ENCODE measurements around the gene FAM111A. TPM values are rescaled to one million over a fixed set of nuclear protein-coding genes. Genes with fewer than 3 reads are reported as not detected.

FAM111A gene
- total RNA-seq, 2 experiments from 2014 or later = 136 to 152 TPM

- peaks cover 2% of the 10 kb centered on the region for H3K9me3 Mint-ChIP-seq (ENCODE audit: low read depth)
- no peaks in the 10 kb centered on the region for H3K36me3 Mint-ChIP-seq
- peaks cover 9% of the 10 kb centered on the region for H3K4me1 Mint-ChIP-seq
- CTCF ChIA-PET = interaction anchor here (2.5 to 2.6 kb wide), 2 partner anchors 12 to 16 kb away, joined by 11 to 16 read pairs; no protein-coding TSS in a partner anchor
- DNase-seq = no peak
- ATAC-seq = no peak
- peaks cover 26% of the 10 kb centered on the region for H3K27me3 Mint-ChIP-seq
- H3K4me3 Mint-ChIP-seq = no peak overlapping the region
- no peak overlapping the region for H3K27ac Mint-ChIP-seq
These were observed 32.0 kb downstream of the FAM111A start for GRCh38 chr11:59174664-59175033.

GRCh38 chr11:59175091-59175501 is 32.4 kb downstream of the FAM111A start:
- H3K9me3 Mint-ChIP-seq (ENCODE audit: low read depth) = peaks cover 4% of the 10 kb centered on the region
- no peaks in the 10 kb centered on the region for H3K36me3 Mint-ChIP-seq
- H3K4me1 Mint-ChIP-seq = peaks cover 9% of the 10 kb centered on the region
- ATAC-seq (no peak), DNase-seq (no peak)
- no peak overlapping the region for H3K27ac Mint-ChIP-seq
- CTCF ChIA-PET = interaction anchor here (2.5 to 2.6 kb wide), 2 partner anchors 11 to 17 kb away, joined by 11 to 16 read pairs; no protein-coding TSS in a partner anchor
- peaks cover 26% of the 10 kb centered on the region for H3K27me3 Mint-ChIP-seq
- no peak overlapping the region for H3K4me3 Mint-ChIP-seq

GRCh38 chr11:59176330-59176729 is 33.7 kb downstream of the FAM111A start:
- no peak overlapping the region for H3K27ac Mint-ChIP-seq
- peaks cover 26% of the 10 kb centered on the region for H3K27me3 Mint-ChIP-seq
- H3K9me3 Mint-ChIP-seq (ENCODE audit: low read depth) = peaks cover 4% of the 10 kb centered on the region

GRCh38 chr11:59178402-59178801 is 35.7 kb downstream of the FAM111A start:
- Mint-ChIP-seq H3K36me3 (no peaks in the 10 kb centered on the region), H3K4me3 (no peak overlapping the region), H3K9me3 (ENCODE audit: low read depth) (peaks cover 4% of the 10 kb centered on the region), H3K27ac (no peak overlapping the region), H3K4me1 (peaks cover 3% of the 10 kb centered on the region), H3K27me3 (peaks cover 18% of the 10 kb centered on the region)
- DNase-seq (no peak), ATAC-seq (no peak)
- CTCF ChIA-PET = interaction anchor here (1.2 to 1.4 kb wide), 3 partner anchors 8 to 20 kb away, joined by 3 to 6 read pairs (median 4); no protein-coding TSS in a partner anchor

More at GRCh38 chr11:59176330-59176729, 33.7 kb downstream of the FAM111A start:
- Mint-ChIP-seq H3K36me3 (no peaks in the 10 kb centered on the region), H3K4me3 (no peak overlapping the region), H3K4me1 (peaks cover 9% of the 10 kb centered on the region)
- DNase-seq (no peak), ATAC-seq (no peak)
- CTCF ChIA-PET = interaction anchor here (2.6 kb wide), 1 partner anchor 10 kb away, joined by 16 read pairs; no protein-coding TSS in a partner anchor

- no peak overlapping the region for H3K4me3 Mint-ChIP-seq
- peaks cover 4% of the 10 kb centered on the region for H3K9me3 Mint-ChIP-seq (ENCODE audit: low read depth)
- peaks cover 1% of the 10 kb centered on the region for H3K4me1 Mint-ChIP-seq
- DNase-seq = no peak
- no peaks in the 10 kb centered on the region for H3K36me3 Mint-ChIP-seq
- no peak for ATAC-seq
- CTCF ChIA-PET = interaction anchor here (1.3 to 1.4 kb wide), 2 partner anchors 9 to 21 kb away, joined by 4 to 6 read pairs; no protein-coding TSS in a partner anchor
- H3K27ac Mint-ChIP-seq = no peak overlapping the region
- H3K27me3 Mint-ChIP-seq = peaks cover 11% of the 10 kb centered on the region
These were observed 36.5 kb downstream of the FAM111A start for GRCh38 chr11:59179121-59179520.

- ATAC-seq = no peak
- Mint-ChIP-seq H3K4me1 (no peaks in the 10 kb centered on the region), H3K9me3 (ENCODE audit: low read depth) (peaks cover 4% of the 10 kb centered on the region), H3K27me3 (peaks cover 1% of the 10 kb centered on the region), H3K36me3 (no peaks in the 10 kb centered on the region), H3K27ac (no peak overlapping the region), H3K4me3 (no peak overlapping the region)
- DNase-seq = no peak
- CTCF ChIA-PET = interaction anchor here (1.5 to 5.2 kb wide), 2 partner anchors 9 to 15 kb away, joined by 3 to 31 read pairs; partner anchors contain the start of gene DTX4
These were observed 37.6 kb downstream of the FAM111A start for GRCh38 chr11:59180168-59180776.

- no peak for DNase-seq
- peaks cover 4% of the 10 kb centered on the region for H3K9me3 Mint-ChIP-seq (ENCODE audit: low read depth)
- CTCF ChIA-PET = interaction anchor here (1.5 to 5.2 kb wide), 2 partner anchors 9 to 14 kb away, joined by 3 to 31 read pairs; partner anchors contain the start of gene DTX4
These were observed 38.3 kb downstream of the FAM111A start for GRCh38 chr11:59180907-59181306.

GRCh38 chr11:59181746-59182456 is 39.2 kb downstream of the FAM111A start:
- H3K27me3 Mint-ChIP-seq = no peaks in the 10 kb centered on the region
- H3K36me3 Mint-ChIP-seq = no peaks in the 10 kb centered on the region
- DNase-seq = no peak
- peaks cover 4% of the 10 kb centered on the region for H3K9me3 Mint-ChIP-seq (ENCODE audit: low read depth)
- H3K4me1 Mint-ChIP-seq = no peaks in the 10 kb centered on the region
- CTCF ChIA-PET = interaction anchor here (5.2 kb wide), 1 partner anchor 10 kb away, joined by 31 read pairs; the partner anchor contains the start of gene DTX4
- no peak overlapping the region for H3K4me3 Mint-ChIP-seq
- no peak overlapping the region for H3K27ac Mint-ChIP-seq
- ATAC-seq = no peak

More at GRCh38 chr11:59180907-59181306, 38.3 kb downstream of the FAM111A start:
- Mint-ChIP-seq H3K27me3 (no peaks in the 10 kb centered on the region), H3K4me3 (no peak overlapping the region), H3K27ac (no peak overlapping the region), H3K4me1 (no peaks in the 10 kb centered on the region), H3K36me3 (no peaks in the 10 kb centered on the region)
- ATAC-seq = no peak

GRCh38 chr11:59182457-59183151 is 39.9 kb downstream of the FAM111A start:
- no peaks in the 10 kb centered on the region for H3K27me3 Mint-ChIP-seq
- no peak overlapping the region for H3K27ac Mint-ChIP-seq
- ATAC-seq = no peak
- H3K4me3 Mint-ChIP-seq = no peak overlapping the region
- CTCF ChIA-PET = interaction anchor here (5.2 kb wide), 1 partner anchor 11 kb away, joined by 31 read pairs; the partner anchor contains the start of gene DTX4
- no peak for DNase-seq
- H3K9me3 Mint-ChIP-seq (ENCODE audit: low read depth) = peaks cover 4% of the 10 kb centered on the region
- H3K36me3 Mint-ChIP-seq = no peaks in the 10 kb centered on the region
- no peaks in the 10 kb centered on the region for H3K4me1 Mint-ChIP-seq

GRCh38 chr11:59183771-59184170 is 41.1 kb downstream of the FAM111A start:
- ATAC-seq = no peak
- H3K4me3 Mint-ChIP-seq = no peak overlapping the region
- H3K4me1 Mint-ChIP-seq = no peaks in the 10 kb centered on the region
- no peaks in the 10 kb centered on the region for H3K36me3 Mint-ChIP-seq
- no peak for DNase-seq
- peaks cover 4% of the 10 kb centered on the region for H3K9me3 Mint-ChIP-seq (ENCODE audit: low read depth)
- no peak overlapping the region for H3K27ac Mint-ChIP-seq
- CTCF ChIA-PET = interaction anchor here (5.2 kb wide), 1 partner anchor 12 kb away, joined by 31 read pairs; the partner anchor contains the start of gene DTX4
- H3K27me3 Mint-ChIP-seq = peaks cover 3% of the 10 kb centered on the region

GRCh38 chr11:59184691-59185339 is 42.2 kb downstream of the FAM111A start:
- DNase-seq (no peak), ATAC-seq (no peak)
- Mint-ChIP-seq H3K4me3 (no peak overlapping the region), H3K27ac (no peak overlapping the region), H3K36me3 (no peaks in the 10 kb centered on the region), H3K27me3 (peaks cover 3% of the 10 kb centered on the region), H3K4me1 (no peaks in the 10 kb centered on the region), H3K9me3 (ENCODE audit: low read depth) (peaks cover under 1% of the 10 kb centered on the region)
- CTCF ChIA-PET = interaction anchor here (0.8 to 5.2 kb wide), 6 partner anchors 10 to 244 kb away, joined by 3 to 57 read pairs (median 24); partner anchors contain the start of gene DTX4

GRCh38 chr11:59185386-59185945 is 42.8 kb downstream of the FAM111A start:
- Mint-ChIP-seq H3K27me3 (peaks cover 3% of the 10 kb centered on the region), H3K36me3 (no peaks in the 10 kb centered on the region), H3K27ac (no peak overlapping the region), H3K9me3 (ENCODE audit: low read depth) (no peaks in the 10 kb centered on the region), H3K4me1 (no peaks in the 10 kb centered on the region), H3K4me3 (no peak overlapping the region)
- CTCF ChIA-PET = interaction anchor here (0.7 to 4.5 kb wide), 9 partner anchors 10 to 243 kb away, joined by 3 to 57 read pairs (median 10); partner anchors contain the start of gene DTX4
- DNase-seq = no peak
- no peak for ATAC-seq

All from activated CD8-positive, alpha-beta memory T cell treated with anti-CD3 and anti-CD28 coated beads, Interleukin-2, amount 10 ng/mL, durations not matched to agents 7 days and 5 days (primary cell).